Measurements from ENCODE around the gene SLX4IP.
A peak's percentile ranks its signal among the peaks of the same experiment; 100 is the strongest.
"Not testable (repeated sequence)": the region's sequence is repeated elsewhere in the genome, so short reads cannot be mapped to it uniquely, and the experiment has no call there.

SLX4IP gene

GRCh38 chr20:10613426-10613825 lies 178.3 kb downstream of the SLX4IP start:
- DNase-seq = not testable (repeated sequence)

- DNase-seq = no peak
These were observed 178.8 kb downstream of the SLX4IP start for GRCh38 chr20:10613911-10614310.

GRCh38 chr20:10616212-10616611 lies 181.1 kb downstream of the SLX4IP start:
- DNase-seq = no peak

- not testable (repeated sequence) for DNase-seq
These were observed 182.5 kb downstream of the SLX4IP start for GRCh38 chr20:10617549-10618133.

GRCh38 chr20:10618611-10619245 lies 183.6 kb downstream of the SLX4IP start:
- DNase-seq = no peak

- DNase-seq = no peak
These were observed 184.3 kb downstream of the SLX4IP start for GRCh38 chr20:10619427-10619826.

GRCh38 chr20:10621149-10621548 lies 186.0 kb downstream of the SLX4IP start:
- DNase-seq = no peak

- no peak for DNase-seq
These were observed 187.7 kb downstream of the SLX4IP start for GRCh38 chr20:10622657-10623418.

- no peak for DNase-seq
These were observed 190.5 kb downstream of the SLX4IP start for GRCh38 chr20:10625641-10626040.

GRCh38 chr20:10626896-10627295 lies 191.8 kb downstream of the SLX4IP start:
- DNase-seq = no peak

- no peak for DNase-seq
These were observed 195.0 kb downstream of the SLX4IP start for GRCh38 chr20:10629946-10630650.

- DNase-seq = no peak
These were observed 196.0 kb downstream of the SLX4IP start for GRCh38 chr20:10631126-10631525.

GRCh38 chr20:10632721-10633509 lies 197.8 kb downstream of the SLX4IP start:
- no peak for DNase-seq

GRCh38 chr20:10633718-10634117 lies 198.6 kb downstream of the SLX4IP start:
- DNase-seq = peak in 2 of 6 experiments; percentile 2 to 23

GRCh38 chr20:10634211-10634610 lies 199.1 kb downstream of the SLX4IP start:
- DNase-seq = no peak

GRCh38 chr20:10634683-10635411 lies 199.7 kb downstream of the SLX4IP start:
- DNase-seq = no peak

- no peak for DNase-seq
These were observed 200.5 kb downstream of the SLX4IP start for GRCh38 chr20:10635476-10636208.

GRCh38 chr20:10636326-10636818 lies 201.3 kb downstream of the SLX4IP start:
- DNase-seq = no peak

GRCh38 chr20:10637031-10637559 lies 202.0 kb downstream of the SLX4IP start:
- no peak for DNase-seq

- DNase-seq = no peak
These were observed 202.5 kb downstream of the SLX4IP start for GRCh38 chr20:10637563-10637962.

Measured in stimulated activated naive CD4-positive, alpha-beta T cell (primary cell).